ENCODE results near the gene C17orf67.

C17orf67 gene

GRCh38 chr17:56751145-56751738 is 82.5 kb downstream of the C17orf67 start:
- TF ChIP-seq CTCF (conservative IDR thresholded peaks at IDR 0.05), result no peak; the same call in 1 of the 2 replicates
- no peak overlapping the region for H3K27ac ChIP-seq

DNA sequence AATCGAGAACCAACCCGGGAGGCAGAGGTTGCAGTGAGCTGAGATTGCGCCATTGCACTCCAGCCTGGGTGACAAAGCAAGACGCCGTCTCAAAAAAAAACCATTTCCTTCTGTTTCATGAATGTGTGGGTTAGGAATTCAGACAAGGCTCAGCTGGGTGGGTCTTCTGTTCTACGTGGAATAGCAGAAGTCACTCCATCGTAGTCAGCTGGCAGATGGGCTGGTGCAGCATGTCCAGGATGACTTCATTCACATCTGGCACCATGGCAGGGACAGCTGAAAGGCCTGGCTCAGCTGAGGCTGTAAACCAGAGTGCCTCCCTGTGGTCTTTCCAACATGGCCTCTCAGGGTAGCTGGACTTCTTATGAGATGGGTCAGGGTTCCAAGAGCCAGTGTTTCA is 89.0 kb downstream of the C17orf67 start:
- TF ChIP-seq CTCF (conservative IDR thresholded peaks at IDR 0.05) (no peak), ZFX (IDR thresholded peaks at IDR 0.05) (no peak)
- H3K27ac ChIP-seq, result no peak overlapping the region

DNA sequence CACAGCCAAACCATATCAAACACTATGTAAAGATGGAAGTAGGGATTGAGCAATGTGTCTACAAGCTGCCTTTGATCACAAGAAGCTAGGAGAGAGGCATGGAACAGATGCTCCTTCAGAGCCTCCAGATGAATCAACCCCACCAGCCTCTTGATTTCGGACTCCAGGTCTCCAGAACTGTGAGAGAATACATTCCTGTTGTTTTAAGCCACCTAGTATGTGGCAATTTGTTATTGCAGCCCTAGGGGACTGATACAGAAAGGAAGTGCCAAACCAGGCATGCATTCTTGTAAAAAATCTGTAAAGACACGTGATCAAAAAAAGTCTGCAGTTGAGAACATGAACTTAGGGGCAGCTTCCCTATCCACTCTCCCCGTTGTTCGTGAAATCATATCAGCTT is 91.1 kb downstream of the C17orf67 start:
- TF ChIP-seq CTCF (conservative IDR thresholded peaks at IDR 0.05) (no peak), ZFX (IDR thresholded peaks at IDR 0.05) (no peak)

More for the DNA sequence above, 91.1 kb downstream of the C17orf67 start:
- no peak overlapping the region for H3K27ac ChIP-seq
